Measurements from ENCODE around the gene STK11IP.

STK11IP gene, protein sequence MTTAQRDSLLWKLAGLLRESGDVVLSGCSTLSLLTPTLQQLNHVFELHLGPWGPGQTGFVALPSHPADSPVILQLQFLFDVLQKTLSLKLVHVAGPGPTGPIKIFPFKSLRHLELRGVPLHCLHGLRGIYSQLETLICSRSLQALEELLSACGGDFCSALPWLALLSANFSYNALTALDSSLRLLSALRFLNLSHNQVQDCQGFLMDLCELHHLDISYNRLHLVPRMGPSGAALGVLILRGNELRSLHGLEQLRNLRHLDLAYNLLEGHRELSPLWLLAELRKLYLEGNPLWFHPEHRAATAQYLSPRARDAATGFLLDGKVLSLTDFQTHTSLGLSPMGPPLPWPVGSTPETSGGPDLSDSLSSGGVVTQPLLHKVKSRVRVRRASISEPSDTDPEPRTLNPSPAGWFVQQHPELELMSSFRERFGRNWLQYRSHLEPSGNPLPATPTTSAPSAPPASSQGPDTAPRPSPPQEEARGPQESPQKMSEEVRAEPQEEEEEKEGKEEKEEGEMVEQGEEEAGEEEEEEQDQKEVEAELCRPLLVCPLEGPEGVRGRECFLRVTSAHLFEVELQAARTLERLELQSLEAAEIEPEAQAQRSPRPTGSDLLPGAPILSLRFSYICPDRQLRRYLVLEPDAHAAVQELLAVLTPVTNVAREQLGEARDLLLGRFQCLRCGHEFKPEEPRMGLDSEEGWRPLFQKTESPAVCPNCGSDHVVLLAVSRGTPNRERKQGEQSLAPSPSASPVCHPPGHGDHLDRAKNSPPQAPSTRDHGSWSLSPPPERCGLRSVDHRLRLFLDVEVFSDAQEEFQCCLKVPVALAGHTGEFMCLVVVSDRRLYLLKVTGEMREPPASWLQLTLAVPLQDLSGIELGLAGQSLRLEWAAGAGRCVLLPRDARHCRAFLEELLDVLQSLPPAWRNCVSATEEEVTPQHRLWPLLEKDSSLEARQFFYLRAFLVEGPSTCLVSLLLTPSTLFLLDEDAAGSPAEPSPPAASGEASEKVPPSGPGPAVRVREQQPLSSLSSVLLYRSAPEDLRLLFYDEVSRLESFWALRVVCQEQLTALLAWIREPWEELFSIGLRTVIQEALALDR

DNA sequence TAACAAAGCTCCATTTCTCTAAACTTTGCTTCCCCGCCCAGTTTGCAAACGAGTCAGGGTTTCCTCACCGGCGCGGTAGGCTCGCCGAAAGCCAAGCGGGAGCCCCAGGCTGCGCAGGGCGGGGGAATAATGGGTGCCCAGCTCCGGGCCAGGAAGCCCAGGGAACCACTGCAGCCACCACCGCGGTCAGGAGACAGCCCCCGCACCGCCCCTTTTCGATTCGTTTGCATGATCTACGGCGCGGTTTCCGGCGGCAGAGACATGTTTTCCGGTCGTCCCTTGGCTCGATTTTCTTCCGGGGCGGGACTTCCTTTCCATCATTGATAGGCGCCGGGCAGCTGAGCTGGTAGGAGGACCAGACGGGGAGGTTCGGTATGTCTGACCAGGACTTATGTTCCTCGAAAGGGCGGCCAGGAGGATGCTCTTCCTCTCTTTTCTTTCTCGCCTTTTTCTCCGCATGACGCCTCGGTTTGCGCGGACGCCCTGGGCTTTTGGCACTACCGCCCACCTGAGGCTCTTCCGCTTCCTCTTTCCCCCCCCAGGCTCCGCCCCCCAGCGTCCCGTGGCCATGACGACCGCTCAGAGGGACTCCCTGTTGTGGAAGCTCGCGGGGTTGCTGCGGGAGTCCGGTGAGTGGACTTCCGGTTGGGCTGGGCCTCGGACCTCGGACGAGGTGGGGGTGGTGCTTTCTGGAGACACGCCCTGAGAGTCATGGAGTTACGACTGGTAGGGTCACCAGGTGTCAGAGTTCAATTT is at the start of gene STK11IP:
Gene STK11IP, plus strand, starts transcription at position 306 of the 756 bp plus-strand sequence. Its CDS starts 263 bp downstream, at position 569.
- in situ Hi-C loops (cut with MboI; ENCODE audit: low sequenced_read_pairs), result no loop called here
- peaks cover 8% of the 10 kb centered on the region for H3K4me1 ChIP-seq
- H3K36me3 ChIP-seq (replicated peaks), result no peaks in the 10 kb centered on the region
- DNase-seq (ENCODE audit: low spot score in 2 of 2), result peak; percentile 95 to 98
- H3K27me3 ChIP-seq (ENCODE audit: low read depth), result no peaks in the 10 kb centered on the region
- H3K4me3 ChIP-seq, result peak within 1 kb of the TSS; percentile 82
- H3K9me3 ChIP-seq, result no peaks in the 10 kb centered on the region

DNA sequence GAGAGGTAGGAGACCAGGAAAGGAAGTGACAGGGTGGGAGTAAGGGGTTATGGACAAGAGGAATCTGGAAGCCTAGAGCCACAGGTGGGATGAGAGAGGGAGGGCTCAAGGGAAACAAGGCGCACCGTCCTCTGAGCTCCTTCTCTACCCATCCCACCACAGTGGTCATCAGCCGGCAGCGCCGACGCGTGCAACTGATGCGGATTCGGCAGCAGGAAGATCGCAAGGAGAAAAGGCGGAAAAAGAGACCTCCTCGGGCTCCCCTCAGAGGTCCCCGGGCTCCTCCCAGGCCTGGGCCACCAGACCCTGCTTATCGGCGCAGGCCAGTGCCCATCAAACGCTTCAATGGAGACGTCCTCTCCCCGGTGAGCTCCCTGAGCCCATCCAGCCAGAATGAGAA is 48.7 kb upstream of the STK11IP start:
- Histone ChIP-seq H3K36me3 (replicated peaks) (no peaks in the 10 kb centered on the region), H3K4me3 (no peak overlapping the region), H3K9me3 (no peaks in the 10 kb centered on the region), H3K4me1 (peaks cover 8% of the 10 kb centered on the region), H3K27me3 (ENCODE audit: low read depth) (no peaks in the 10 kb centered on the region)
- in situ Hi-C loops (cut with MboI; ENCODE audit: low sequenced_read_pairs), result no loop called here
- DNase-seq (ENCODE audit: low spot score in 2 of 2), result no peak

DNA sequence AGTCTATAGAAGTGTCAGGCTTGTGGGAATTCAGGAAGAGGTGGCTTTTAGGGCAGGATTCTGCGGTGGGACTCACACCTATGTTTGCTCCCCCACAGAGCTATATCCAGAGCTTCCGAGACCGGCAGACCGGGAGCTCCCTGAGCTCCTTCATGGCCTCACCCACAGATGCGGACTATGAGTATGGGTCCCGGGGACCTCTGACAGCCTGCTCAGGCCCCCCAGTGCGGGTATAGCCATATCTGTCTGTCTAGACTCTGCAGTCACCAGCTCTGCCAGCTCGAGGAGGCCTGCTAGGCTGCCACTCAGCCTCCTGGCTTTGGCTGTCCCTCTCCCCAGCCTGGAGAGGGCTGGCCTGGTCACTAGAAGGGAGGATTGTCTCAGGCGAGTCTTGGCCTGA is 48.0 kb upstream of the STK11IP start:
- Histone ChIP-seq H3K4me3 (no peak overlapping the region), H3K4me1 (peaks cover 8% of the 10 kb centered on the region), H3K9me3 (no peaks in the 10 kb centered on the region), H3K36me3 (replicated peaks) (no peaks in the 10 kb centered on the region), H3K27me3 (ENCODE audit: low read depth) (no peaks in the 10 kb centered on the region)
- in situ Hi-C loops (cut with MboI; ENCODE audit: low sequenced_read_pairs), result no loop called here
- DNase-seq (ENCODE audit: low spot score in 2 of 2), result no peak

DNA sequence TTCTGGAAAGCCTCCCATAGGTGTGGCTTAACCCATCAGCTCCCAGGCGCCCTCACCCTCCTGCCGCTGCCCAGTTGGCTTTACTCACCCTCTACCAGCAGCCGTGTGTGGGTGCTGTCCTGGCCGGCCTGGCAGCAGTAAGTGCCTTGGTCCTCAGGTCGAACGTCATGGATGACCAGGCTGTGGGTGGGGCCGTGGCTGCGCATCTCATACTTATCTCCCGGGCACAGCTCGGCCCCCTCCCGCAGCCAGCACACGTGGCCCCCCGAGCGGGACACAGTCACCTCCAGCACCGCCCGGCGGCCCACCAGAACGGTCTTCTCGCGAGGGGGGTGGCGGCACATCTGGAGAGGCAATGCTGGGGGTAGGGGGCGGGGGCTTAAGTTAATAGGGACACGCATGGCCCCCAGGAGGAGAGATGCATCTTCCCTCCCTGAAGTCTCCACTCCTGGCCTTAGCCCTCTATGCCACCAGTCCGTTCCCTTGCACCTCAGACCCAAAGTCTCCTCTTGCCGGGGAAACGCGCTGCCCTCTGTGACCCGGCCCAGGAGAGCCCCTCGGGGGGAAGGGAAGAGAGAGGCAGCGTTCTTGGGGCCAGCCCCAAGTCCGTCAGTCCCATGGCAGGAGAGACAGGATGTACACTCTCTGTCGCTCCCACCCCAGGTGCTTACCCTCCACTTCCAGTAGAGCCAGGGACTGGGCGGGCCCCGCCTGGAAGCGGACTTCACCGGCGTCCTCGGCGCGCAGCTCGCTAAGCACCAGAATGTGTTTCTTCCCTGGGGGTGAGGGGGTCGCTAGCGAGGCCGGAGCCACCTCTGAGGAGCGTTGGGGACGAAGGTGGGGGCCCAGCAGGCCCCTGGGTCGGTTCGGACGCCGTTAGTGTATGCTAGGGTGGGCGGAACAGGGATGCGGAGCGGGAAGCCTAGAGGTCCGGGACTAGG is 45.9 kb upstream of the STK11IP start:
- no peaks in the 10 kb centered on the region for H3K36me3 ChIP-seq (replicated peaks)
- H3K4me1 ChIP-seq, result peaks cover 8% of the 10 kb centered on the region
- peak overlapping the region; percentile 67 for H3K4me3 ChIP-seq
- in situ Hi-C loops (cut with MboI; ENCODE audit: low sequenced_read_pairs), result no loop called here
- DNase-seq (ENCODE audit: low spot score in 2 of 2), result peak in 1 of 2 experiments; percentile 51
- no peaks in the 10 kb centered on the region for H3K9me3 ChIP-seq
- no peaks in the 10 kb centered on the region for H3K27me3 ChIP-seq (ENCODE audit: low read depth)

DNA sequence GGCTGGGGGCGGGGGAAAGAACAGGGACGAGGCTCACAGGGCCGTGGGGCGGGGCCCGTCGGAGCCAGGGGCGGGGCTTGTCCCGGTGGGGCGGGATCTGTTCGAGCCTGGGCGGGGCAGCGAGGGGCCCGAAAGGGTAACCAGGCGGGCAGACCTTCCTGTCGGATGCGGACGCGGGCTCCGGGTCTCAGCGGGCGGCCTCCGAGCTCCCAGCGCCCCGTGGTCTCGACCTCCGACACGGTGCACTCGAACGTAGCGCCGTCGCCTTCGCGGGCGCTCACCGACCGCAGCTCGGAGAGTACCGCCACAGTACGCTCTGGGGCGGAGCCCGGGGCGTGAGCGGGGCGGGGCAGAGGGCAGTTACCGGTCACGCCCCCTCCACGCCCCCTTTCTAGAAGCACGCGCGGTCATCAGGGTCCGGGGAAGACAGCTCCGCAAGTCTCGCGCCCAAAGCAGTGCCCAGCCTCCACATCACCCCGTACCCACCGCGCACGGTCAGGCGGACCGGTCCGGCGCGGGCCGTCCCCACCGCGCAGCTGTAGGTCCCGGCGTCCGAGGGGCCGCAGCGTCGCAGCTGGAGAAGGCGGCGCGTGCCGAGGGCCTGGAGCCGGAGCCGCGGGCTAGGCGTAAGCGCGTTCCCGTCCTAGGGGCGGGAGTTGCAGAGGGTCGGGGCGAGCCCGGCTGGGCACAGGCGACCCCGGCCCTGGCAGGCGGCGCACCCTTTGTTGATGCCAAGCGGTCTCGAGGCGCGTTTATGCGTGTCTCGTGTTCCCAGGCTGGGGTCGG is 45.1 kb upstream of the STK11IP start:
- H3K27me3 ChIP-seq (ENCODE audit: low read depth), result no peaks in the 10 kb centered on the region
- in situ Hi-C loops (cut with MboI; ENCODE audit: low sequenced_read_pairs), result no loop called here
- peak; percentile 75 to 95 for DNase-seq (ENCODE audit: low spot score in 2 of 2)
- H3K9me3 ChIP-seq, result no peaks in the 10 kb centered on the region
- peak overlapping the region; percentile 67 for H3K4me3 ChIP-seq
- peaks cover 8% of the 10 kb centered on the region for H3K4me1 ChIP-seq
- no peaks in the 10 kb centered on the region for H3K36me3 ChIP-seq (replicated peaks)

DNA sequence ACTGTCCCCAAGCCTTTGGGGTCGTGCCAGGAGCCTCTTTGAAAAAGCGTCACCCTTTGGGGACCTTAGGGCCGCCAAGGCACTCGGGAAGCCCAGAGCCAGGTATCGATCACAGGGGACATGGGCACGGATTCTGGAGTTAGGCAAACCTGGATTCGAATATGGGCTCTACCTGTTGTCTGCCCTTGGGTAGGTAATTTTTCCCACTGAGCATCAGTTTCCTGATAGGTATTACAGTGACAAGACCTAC is 44.6 kb upstream of the STK11IP start:
- Histone ChIP-seq H3K4me1 (peaks cover 8% of the 10 kb centered on the region), H3K36me3 (replicated peaks) (no peaks in the 10 kb centered on the region), H3K27me3 (ENCODE audit: low read depth) (no peaks in the 10 kb centered on the region), H3K9me3 (no peaks in the 10 kb centered on the region), H3K4me3 (peak overlapping the region; percentile 67)
- in situ Hi-C loops (cut with MboI; ENCODE audit: low sequenced_read_pairs), result no loop called here
- no peak for DNase-seq (ENCODE audit: low spot score in 2 of 2)

DNA sequence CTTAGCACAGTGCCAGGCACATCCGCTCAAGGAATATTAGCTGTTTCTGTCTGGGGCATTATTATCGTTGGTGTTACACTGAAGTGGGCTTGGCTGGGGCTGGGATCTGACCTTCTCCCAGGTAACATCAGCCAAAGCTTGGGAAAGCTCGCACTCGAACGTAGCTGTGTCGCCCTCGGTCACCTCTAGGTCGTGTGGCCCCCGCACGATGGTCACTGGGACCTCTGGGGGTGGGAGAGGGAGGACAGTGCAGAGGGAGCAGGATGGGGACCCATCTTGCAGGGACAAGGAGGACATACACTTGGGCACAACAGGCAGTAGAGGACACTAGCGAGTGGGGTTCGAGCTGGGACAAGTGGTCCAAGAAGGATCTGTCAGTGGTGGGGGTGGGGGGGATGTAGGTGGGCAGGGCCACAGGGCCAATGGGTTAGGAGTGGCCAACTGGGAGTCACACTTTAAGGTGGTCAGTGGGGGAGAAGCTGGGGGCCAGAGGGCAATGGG is 44.1 kb upstream of the STK11IP start:
- in situ Hi-C loops (cut with MboI; ENCODE audit: low sequenced_read_pairs), result no loop called here
- Histone ChIP-seq H3K9me3 (no peaks in the 10 kb centered on the region), H3K4me3 (no peak overlapping the region), H3K4me1 (peaks cover 8% of the 10 kb centered on the region), H3K27me3 (ENCODE audit: low read depth) (no peaks in the 10 kb centered on the region), H3K36me3 (replicated peaks) (no peaks in the 10 kb centered on the region)
- DNase-seq (ENCODE audit: low spot score in 2 of 2), result no peak

DNA sequence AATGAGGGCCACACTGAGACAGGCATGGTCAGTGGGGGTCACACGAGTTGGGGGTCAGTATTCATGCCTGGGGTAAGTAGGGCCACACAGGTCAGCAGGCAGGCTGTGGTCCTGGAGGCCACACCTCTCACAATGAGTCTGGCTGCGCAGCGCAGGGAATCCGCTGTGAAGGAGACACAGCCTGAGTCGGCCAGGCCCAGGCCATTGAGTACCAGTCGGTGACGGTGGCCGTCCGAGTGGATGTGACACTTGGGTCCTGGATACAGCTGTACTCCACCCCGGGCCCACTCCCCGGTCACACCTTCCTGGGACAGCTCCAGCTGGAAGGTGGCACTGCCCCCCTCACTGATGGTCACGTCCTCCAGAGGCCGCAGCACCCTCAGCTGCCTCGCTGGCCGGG is 43.3 kb upstream of the STK11IP start:
- in situ Hi-C loops (cut with MboI; ENCODE audit: low sequenced_read_pairs), result no loop called here

DNA sequence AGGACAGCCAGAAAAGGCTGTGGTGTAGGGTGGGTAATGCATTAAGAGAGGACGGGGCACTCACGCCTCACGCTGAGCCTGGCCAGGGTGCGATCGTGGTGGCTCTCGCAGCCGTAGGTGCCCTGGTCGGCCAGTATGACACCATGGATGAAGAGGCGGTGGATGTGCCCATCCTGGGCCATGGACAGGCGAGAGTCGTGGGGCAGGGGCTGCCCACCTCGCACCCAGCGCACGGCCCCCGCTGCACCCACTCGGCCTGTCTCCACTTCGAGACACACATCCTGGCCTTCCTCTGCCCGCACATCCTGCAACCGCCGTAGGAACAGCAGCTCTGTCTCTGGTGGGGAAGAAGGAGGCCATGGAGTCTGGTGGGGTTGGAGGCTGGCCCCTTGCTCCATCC is 41.7 kb upstream of the STK11IP start:
- in situ Hi-C loops (cut with MboI; ENCODE audit: low sequenced_read_pairs), result no loop called here
- H3K27me3 ChIP-seq (ENCODE audit: low read depth), result no peaks in the 10 kb centered on the region
- H3K4me1 ChIP-seq, result peaks cover 8% of the 10 kb centered on the region
- no peaks in the 10 kb centered on the region for H3K9me3 ChIP-seq
- DNase-seq (ENCODE audit: low spot score in 2 of 2), result no peak
- no peak overlapping the region for H3K4me3 ChIP-seq
- no peaks in the 10 kb centered on the region for H3K36me3 ChIP-seq (replicated peaks)

More for the DNA sequence above, 43.3 kb upstream of the STK11IP start:
- no peak for DNase-seq (ENCODE audit: low spot score in 2 of 2)
- H3K9me3 ChIP-seq, result no peaks in the 10 kb centered on the region
- H3K4me1 ChIP-seq, result peaks cover 8% of the 10 kb centered on the region
- no peaks in the 10 kb centered on the region for H3K27me3 ChIP-seq (ENCODE audit: low read depth)
- H3K36me3 ChIP-seq (replicated peaks), result no peaks in the 10 kb centered on the region
- H3K4me3 ChIP-seq, result no peak overlapping the region

DNA sequence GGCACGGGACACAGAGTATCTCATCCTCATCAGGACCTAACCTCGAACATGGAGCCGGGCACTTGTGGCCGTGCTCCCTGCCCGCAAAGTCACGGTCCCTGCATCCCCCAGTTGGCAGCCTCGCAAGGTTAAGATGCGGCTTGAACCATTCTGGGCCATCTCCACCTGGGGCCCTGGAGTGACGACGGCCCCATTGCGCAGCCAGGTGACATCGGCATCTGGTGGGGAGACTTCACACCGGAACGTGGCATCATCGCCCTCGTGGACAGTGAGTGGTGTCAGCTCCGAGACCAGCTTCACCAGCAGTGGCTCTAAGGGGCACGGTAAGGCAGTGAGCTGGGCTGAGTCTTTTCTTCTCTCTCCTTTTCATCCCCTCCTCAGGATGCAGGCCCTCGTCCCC is 41.2 kb upstream of the STK11IP start:
- Histone ChIP-seq H3K4me1 (peaks cover 8% of the 10 kb centered on the region), H3K27me3 (ENCODE audit: low read depth) (no peaks in the 10 kb centered on the region), H3K4me3 (no peak overlapping the region), H3K36me3 (replicated peaks) (no peaks in the 10 kb centered on the region), H3K9me3 (no peaks in the 10 kb centered on the region)
- in situ Hi-C loops (cut with MboI; ENCODE audit: low sequenced_read_pairs), result no loop called here
- no peak for DNase-seq (ENCODE audit: low spot score in 2 of 2)

DNA sequence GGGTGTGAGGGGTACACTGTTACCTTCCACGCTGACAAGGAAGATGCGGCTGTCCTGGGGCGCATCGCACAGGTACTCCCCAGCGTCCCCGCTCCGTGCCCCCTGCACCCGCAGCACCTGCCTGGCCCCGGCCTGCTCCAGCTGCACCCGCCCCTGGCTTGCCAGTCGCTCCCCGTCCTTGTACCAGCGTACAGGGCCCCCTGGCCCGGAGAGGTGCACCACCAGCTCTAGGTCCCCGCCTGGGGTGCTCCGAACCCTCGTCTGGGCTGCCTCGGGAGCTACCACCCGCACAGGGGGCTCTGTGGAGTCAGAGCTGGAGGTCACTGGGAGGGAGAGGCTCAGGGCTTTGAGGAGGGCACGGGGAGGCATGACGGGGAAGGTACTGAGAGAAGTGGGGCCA is 40.3 kb upstream of the STK11IP start:
- in situ Hi-C loops (cut with MboI; ENCODE audit: low sequenced_read_pairs), result no loop called here
- no peak overlapping the region for H3K4me3 ChIP-seq
- H3K9me3 ChIP-seq, result no peaks in the 10 kb centered on the region
- no peaks in the 10 kb centered on the region for H3K36me3 ChIP-seq (replicated peaks)
- H3K4me1 ChIP-seq, result peaks cover 4% of the 10 kb centered on the region
- H3K27me3 ChIP-seq (ENCODE audit: low read depth), result no peaks in the 10 kb centered on the region
- no peak for DNase-seq (ENCODE audit: low spot score in 2 of 2)

Measured in HAP-1 (cell line).